GM06990 (cell line): ENCODE data around the gene MYO19.
"Not testable (repeated sequence)": the region's sequence is repeated elsewhere in the genome, so short reads cannot be mapped to it uniquely, and the experiment has no call there.

Experiments used
- DNase-seq: peaks from one replicate; pipeline ENCODE4 v3.0.0-alpha.2; 2011; ENCODE audit not compliant: insufficient read length; ENCODE audit errors: extremely low read depth
- H3K27me3 ChIP-seq: replicated peaks from 2 replicates; pipeline ENCODE4 v1.6.0; 2011; ENCODE audit warnings: low read length; ENCODE audit not compliant: control insufficient read depth, insufficient read depth
- H3K36me3 ChIP-seq: 2 replicates; pipeline ENCODE4 v1.5.1; 2011; ENCODE audit warnings: low read length; ENCODE audit not compliant: control insufficient read depth, insufficient read depth
- H3K4me3 ChIP-seq: replicated peaks from 2 replicates; pipeline ENCODE4 v1.5.1; 2011; ENCODE audit warnings: low read depth, mild to moderate bottlenecking, control low read depth, low read length
- CTCF ChIP-seq: IDR thresholded peaks from 2 replicates; pipeline ENCODE4 v1.5.1; 2011; ENCODE audit warnings: low read length, control low read depth, mild to moderate bottlenecking, inconsistent platforms; ENCODE audit not compliant: insufficient read depth, poor library complexity, severe bottlenecking

The MYO19 gene

GRCh38 chr17:36485805-36486203, 48.9 kb downstream of the MYO19 start:
- Histone ChIP-seq H3K27me3 (peaks cover 2% of the 10 kb centered on the region; the same call in 1 of the 2 replicates), H3K36me3 (no peaks in the 10 kb centered on the region), H3K4me3 (peak overlapping the region; percentile 69)
- TF ChIP-seq CTCF, result no peak
- no peak for DNase-seq

GRCh38 chr17:36485027-36485426, 49.6 kb downstream of the MYO19 start:
- H3K4me3 ChIP-seq, result no peak overlapping the region
- H3K27me3 ChIP-seq, result peaks cover 2% of the 10 kb centered on the region; the same call in 1 of the 2 replicates
- H3K36me3 ChIP-seq, result no peaks in the 10 kb centered on the region
- no peak for TF ChIP-seq CTCF
- no peak for DNase-seq

GRCh38 chr17:36484021-36484420, 50.6 kb downstream of the MYO19 start:
- not testable (repeated sequence) for H3K4me3 ChIP-seq, H3K27me3 ChIP-seq, H3K36me3 ChIP-seq, DNase-seq

- no peak overlapping the region for H3K4me3 ChIP-seq
- DNase-seq, result peak; percentile 82
- TF ChIP-seq CTCF, result peak; percentile 75
Measured at GRCh38 chr17:36482611-36483504, 51.8 kb downstream of the MYO19 start.

GRCh38 chr17:36481829-36482228, 52.8 kb downstream of the MYO19 start:
- Histone ChIP-seq H3K36me3 (no peaks in the 10 kb centered on the region), H3K27me3 (peaks cover 2% of the 10 kb centered on the region; the same call in 1 of the 2 replicates)
- TF ChIP-seq CTCF, result no peak

More at GRCh38 chr17:36482611-36483504, 51.8 kb downstream of the MYO19 start:
- Histone ChIP-seq H3K36me3 (no peaks in the 10 kb centered on the region), H3K27me3 (peaks cover 2% of the 10 kb centered on the region; the same call in 1 of the 2 replicates)

GRCh38 chr17:36475346-36475970, 59.2 kb downstream of the MYO19 start:
- TF ChIP-seq CTCF, result no peak
- DNase-seq, result no peak
- no peaks in the 10 kb centered on the region for H3K36me3 ChIP-seq
- H3K4me3 ChIP-seq, result no peak overlapping the region
- no peaks in the 10 kb centered on the region; the same call in 1 of the 2 replicates for H3K27me3 ChIP-seq

More at GRCh38 chr17:36481829-36482228, 52.8 kb downstream of the MYO19 start:
- no peak for DNase-seq
- no peak overlapping the region for H3K4me3 ChIP-seq
